Measurements from ENCODE around the gene FERD3L.

FERD3L gene

DNA sequence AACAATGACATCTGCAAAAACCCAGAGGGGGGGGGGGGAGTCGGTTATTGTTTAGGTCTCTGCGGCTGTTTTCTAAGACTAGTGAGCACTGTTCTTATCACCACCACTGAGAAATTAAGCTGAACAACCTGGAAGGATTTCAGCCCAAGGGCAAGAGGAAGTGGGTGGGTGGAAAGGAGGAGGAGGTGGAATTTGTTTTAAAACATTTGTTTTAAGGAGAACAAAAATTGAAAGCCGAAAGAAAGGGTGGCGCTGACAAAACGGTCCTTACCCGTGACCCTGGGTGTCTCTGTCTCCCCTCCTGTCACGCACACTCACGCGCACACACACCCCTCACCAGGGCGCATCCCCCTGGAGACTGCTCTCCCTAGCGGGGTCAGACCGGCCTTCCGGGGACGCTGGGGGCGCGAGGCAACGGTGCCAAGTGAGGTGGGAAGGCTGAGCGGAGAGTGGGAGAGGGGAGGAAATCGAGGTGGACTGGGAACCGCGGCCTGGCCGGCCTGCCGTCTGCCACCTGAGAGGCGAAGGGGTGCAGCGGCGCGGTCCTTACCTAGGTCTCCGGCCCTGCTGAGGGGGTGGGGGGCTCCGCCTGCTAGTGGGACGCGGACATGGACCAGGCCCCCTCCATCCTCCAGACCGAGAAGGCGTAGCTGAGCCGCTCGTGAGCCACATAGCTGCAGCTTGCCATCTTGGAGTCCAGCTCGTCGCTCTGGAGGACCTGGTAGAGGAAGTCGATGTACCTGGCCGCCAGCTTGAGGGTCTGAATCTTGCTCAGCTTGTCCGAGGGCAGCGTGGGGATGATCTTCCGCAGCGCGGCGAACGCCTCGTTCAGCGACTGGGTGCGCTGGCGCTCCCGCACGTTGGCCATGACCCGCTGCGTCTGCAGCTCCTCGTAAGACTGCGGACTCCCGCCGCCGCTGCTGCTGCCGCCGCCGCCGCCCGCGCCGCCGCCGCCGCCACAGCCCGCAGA, 28.8 kb downstream of the FERD3L start:
- no peak for DNase-seq

DNA sequence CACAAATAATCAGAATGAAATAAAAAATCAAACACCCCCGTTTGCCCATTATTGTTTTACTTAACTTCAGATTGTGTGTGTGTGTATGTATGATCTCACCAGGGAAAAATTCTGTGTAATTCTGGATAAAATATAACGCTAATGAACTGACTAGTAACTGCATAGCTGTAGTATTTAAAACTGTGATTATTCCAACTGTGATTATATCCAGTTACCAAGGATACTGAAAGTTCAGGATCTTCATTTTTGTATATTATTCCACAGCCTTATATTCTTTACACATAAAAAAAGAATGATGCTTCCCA, 30.7 kb downstream of the FERD3L start:
- no peak for DNase-seq

DNA sequence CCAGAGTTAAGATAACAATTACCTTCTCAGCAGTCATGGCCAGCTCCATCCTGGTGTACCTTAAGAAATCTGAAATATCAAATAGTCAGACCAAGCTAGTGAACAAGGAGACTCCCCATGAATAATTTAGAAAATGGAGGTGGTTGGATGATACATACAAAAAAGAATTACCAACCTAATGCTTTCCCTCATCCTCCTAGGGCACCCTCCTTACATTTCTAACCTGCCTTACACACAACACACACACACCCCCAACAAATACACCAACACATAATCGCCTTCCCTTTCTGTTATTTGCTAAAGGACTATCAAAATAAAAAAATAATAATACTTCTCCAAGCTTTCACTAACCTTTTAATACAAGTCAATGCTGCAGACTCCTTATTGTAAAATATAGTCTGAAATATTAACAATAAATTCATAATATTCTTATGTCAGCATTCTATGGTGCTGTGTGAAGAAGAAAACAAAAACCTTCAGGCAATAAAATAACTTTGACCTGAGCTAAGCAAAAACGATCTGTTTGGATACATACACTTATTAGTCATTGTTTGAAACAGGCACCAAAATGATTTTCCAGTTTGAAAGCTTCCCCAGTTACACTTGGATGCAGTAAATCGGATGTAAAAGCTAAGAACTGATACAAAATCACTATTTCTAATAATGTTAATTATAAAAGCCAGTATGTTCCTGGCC, 31.2 kb downstream of the FERD3L start:
- DNase-seq = no peak

DNA sequence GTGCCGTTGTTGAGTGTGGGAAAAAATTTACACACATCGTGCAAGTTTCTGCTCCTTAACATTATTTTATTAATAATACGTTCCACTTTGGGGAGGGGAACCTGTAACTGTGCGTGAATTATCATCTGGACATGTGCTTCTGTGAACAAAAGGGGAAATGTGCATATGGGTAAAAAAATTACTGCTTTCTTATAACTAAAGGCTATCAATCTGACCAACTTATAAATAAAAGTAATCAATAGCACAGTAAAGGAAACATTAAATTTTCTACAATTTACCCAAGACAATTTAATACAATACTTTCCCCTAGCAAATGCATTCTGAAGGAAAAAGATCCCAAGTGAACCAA, 32.2 kb downstream of the FERD3L start:
- no peak for DNase-seq

DNA sequence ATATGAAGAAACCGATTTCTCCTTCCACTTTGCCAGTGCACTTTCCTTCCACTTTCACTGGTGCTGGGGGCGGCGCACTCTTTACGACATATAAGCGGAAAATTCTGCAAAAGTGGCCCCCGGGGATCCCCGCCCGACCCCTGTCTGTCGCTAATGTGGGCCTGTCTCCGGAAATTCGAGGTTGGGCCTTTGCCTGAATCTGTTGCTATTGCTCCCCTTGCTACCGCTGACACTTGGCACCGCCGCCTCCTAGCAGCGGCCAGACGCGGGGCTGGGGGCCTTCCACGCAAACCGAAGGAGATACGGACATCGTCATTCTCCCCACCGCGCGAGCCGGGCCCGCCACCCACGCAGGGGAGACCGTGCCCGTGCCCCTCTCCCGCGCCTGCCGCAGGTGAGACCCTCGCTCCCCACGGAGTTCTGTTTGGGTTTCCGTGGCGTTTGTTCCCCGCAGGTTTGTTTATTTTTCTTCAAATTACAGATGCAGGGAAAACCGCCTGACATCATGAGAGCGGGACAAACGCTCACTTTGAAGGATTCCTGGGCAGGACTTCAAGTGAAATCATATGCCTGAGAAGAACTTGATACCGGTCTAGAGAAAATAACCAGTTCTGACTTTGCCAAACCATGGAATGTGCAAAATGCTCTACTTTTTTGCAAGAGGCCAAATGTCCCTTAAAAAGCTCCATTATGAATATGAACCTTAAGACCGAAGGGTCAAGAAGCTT, 32.8 kb downstream of the FERD3L start:
- no peak for DNase-seq

DNA sequence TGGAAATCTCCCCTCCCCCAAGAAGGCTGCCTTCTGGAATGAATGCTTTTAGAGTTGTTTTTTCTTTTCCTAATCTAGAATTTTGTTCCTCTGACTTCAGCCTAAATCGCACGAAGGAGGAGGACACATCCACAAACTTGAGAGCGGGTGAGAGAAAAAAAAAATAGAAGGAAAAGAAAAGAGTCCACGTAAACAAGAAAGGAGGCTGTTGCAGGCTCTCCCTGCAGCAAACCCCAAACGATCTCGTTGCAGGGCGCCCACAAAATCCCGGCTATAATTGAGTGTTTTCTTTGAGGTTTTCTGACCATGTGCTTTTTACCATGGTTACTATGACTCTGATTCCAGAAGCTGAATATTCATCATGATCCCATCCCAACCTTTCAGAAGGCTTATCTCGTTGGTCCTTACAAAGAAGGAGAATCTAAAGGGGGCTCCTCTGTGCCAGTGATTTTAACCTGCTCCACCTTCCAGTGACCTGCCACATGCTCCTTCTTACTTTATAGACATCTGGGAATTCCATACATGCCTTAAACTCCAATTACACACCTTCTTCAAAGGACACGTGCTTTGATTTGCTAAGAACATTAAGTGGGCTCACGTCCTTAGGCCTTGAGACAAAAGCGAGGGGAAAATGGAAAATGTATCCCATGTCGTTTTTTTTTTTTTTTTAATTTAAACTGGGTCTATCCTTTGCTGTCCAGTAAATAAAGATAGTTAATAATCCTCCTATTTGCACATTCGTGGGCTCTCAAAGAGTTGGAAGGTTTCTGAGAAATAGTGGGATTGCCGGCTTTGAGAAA, 33.5 kb downstream of the FERD3L start:
- no peak for DNase-seq

DNA sequence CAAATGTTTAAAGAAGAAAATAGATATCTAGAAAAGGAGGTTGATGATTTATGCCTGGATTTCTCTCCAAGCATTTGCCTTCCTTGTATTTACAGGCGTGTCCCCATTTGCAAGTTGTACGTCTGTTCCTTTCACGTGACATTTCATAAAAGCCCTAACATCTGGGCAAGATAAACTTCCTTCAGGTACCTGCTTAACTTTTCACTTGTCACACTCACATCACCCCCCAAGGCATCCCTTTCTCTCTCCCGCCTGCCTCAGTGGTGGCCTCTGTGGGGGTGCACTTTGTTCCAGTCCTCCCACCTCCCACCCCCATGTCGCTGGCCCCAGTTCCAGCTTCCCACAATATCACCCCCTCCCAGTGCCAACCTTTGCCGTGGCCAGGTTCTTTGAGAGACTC, 34.4 kb downstream of the FERD3L start:
- no peak for DNase-seq

DNA sequence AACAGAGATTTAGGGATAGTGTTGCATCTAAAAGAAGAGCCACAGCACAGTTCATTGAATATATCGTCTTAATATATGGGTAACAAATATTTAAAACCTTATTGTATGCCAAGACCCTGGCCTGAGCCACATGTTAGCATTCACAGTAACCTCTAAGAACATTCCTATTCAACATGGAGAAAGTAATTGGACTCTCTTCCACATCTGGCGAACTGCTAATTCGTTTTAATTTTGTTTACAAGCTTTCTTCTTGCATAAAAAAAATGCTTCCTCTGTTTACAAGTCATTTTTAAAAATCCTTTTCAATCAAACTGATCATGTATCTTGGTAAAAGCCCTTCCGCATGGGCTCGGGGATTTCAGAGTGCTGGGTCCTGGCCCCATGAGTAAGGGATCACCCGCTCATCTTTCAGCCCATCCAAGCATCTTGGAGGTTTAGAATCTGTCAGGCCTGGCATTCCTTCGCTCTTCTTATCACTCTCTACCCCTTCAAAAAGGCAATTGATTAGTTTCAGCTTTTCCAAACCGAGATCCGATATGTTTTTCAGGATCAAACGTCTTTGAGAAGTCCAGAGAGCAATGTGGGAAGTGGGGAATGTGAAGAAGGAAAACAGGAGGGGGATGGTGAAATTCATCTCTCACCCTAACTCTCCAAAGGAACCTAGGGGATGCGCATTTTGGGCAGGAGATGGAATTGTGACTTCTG, 35.0 kb downstream of the FERD3L start:
- DNase-seq = no peak

DNA sequence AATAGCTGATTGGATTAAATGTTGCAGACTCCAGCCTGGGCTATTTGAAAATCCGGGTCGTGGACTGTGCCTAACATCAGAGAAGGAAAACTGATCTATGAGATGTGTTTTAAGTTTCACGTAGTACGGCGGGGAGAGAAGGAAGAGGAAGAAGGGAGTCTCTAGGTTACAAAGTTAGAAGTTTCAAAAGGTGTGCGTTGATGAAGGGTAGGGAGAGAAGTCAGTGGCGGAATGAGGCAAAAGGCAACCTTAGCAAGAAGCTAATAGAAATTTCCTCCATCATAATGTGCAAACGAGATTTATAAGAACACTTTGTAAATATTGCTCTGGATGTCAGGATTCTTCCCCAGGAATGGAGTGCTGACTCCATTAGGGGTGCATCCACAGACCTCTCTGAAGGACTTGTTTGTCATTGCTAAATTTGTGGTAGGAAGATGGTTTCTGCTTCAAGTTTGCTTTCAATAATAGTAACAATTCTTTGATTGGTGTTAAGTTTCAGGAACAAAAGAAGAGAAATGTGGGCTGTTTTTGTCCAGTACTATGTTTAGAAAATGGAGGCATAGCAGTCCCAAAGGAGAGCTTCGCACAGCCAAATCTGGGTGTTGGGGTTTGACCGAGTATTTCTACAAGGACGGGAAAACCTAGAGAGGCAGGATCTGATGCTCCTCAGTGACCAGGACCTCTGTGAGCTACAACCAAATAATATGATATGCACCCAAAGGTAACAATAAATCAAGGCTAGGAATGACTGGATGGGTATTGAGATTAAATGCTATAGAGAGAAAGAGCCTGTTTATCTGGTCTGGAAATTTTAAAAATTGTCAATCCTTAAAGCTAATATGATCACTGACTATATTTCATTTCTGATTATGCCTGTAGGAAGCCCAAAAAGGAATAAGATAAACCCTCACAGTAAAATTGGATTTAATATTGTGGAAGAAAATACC, 35.9 kb downstream of the FERD3L start:
- DNase-seq = no peak

DNA sequence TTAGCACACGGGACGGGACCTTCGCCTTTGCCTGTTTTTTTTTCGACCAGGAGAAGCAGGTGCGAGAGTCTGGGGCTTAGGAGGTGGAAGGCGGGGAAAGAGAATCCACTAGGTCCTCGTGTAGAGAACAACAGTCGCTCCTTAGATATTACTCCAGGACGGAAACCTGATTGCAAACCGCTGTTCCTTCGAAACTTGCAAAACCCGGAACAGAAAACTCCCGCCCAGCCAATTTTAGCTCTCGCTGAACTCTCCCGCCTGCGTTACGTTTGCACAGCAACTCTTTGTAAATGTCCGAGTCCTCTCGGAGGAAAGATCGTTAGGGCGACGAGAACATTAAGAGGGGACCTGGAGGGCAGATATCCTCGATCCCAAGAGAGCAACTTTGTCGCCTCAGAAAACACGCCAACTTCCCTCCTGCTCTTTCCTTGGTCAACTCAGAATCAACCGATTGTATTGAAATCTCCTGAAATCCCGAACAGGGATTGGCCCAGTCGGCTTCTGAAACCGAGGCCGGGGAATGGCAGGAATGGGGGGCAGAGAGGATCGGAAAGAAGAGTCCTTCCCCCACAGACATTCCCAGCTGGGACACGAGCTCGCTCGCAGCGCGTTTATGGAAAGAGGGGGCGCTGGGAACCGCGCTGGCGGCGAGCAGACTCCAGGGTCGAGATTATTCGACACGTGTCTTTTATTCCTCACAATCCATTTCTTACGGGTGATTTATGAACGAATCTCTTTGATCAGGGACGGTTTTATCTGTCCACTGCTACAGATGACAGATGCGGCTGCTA, 37.7 kb downstream of the FERD3L start:
- DNase-seq = no peak

DNA sequence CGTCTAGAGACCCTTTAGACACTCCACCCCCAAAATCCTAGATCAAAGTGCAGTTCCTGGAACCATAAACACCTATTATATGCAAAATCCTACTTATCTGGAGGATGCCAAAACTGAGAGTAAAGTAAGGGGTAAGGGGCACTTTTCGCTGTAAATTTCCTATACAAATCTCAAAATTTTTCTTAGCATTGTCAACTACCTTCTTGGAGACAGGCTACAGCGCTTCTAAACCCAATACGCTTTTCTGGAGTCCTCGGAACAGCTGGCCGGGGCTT, 38.2 kb downstream of the FERD3L start:
- no peak for DNase-seq

DNA sequence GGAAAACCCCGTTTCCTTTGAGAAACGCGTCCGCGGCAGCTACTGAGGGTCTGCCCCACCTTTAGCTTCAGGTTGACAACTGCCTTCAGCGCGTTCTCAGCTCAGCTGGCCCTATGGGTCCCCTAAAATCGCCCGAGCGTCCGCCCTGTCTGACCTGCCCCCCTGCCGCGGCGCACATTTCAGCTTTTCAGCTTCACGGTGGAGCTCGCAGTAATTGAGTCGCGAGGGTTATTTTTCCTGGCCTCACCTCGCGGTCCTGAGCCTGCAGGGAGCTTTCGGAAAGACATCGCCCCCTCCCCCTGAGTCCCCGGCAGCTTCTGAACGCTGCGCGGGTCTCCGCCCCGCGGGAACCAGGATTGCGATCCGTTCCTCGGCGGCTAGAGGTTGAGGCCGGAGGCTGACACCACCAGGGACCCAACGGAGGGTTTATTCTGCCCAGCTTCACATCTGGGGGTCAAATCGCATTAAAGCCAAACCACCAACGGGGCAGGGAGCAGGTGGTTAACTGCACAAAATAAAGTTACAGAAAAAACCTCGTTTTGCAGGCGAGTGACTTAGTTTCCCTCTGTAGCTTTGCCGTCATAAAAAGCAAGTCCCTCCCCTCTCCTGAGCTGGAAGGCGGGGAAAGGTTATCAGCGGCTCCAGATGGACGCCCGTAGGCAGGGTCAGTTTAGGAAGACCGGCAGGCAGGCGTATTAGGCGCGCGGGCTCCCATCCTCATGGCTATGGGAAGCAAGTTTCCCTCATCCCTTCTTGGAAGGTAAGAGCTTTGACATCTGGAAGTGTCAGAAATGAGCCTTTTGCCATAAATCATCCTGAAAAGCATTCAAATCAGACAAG, 38.8 kb downstream of the FERD3L start:
- DNase-seq = no peak

DNA sequence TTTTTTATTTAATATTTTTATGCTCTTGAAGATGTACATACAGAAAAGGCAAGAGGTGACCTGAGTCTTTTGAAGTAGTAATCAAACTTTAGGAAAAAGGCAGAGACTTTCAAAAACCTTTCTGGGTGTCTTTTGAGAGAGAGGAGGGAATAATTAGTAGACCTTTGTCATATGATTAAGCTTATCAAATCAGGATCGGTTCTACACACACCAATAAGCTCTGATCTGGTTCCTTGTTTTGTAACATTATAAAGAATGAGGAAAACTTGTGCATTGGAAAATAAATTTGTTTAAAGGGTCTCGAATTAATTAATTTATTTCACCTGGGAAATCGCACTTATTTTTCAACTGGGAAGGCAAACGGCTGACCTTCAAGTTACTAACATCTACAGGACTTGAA, 39.7 kb downstream of the FERD3L start:
- no peak for DNase-seq

DNA sequence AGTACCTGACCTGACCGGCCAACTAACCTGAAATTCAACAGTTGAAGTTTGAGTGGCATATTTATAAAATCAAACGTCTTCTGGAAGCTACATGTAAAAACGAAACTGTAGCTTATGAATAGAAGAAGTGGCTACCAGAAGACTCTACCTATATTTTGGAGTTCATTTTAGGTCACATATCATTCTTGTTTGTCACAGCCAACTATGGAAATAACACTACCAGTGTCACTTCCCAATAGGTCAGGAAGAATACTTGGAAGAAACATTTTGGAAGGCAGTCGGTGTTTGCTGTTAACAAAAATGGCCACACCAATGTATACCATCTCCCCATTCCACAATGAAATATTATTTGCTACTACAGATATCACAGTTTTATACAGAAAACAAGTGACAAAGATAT, 40.4 kb downstream of the FERD3L start:
- DNase-seq = no peak

DNA sequence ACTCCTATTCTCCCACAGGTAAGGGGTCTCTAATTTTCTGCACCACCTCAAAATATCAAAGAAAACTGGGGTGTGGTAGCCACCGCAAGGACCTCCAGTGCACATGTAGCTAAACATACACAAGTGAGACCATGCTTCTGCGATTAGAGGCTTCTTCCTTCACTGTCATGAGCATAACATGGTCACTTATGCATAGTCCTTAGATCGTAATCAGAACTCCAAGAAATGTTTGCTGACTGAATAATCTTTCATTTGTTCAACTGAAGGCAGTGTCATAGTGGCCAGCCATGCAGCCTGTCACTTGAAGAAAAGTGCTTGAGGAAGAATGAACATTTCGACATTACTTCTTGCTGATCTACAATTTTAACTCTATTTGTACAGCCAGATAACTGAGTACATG, 42.3 kb downstream of the FERD3L start:
- no peak for DNase-seq

DNA sequence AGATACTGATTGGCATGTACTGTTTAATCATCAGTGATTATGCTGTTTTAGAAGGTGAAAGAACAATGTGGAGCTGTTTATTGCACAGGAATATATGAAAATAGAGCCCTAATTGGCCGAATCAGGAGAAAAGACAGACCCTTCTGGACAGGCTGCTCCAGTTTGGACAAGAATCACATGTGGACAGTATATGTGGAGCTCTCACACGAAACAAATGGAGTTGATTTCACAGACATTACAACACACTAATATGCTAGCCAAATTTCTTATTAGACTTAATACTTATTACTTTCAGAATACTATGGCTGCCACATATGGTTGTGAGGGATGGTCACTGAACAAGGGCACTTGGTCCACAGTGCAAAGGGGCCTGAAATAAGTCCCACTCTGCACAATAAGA, 43.3 kb downstream of the FERD3L start:
- no peak for DNase-seq

DNA sequence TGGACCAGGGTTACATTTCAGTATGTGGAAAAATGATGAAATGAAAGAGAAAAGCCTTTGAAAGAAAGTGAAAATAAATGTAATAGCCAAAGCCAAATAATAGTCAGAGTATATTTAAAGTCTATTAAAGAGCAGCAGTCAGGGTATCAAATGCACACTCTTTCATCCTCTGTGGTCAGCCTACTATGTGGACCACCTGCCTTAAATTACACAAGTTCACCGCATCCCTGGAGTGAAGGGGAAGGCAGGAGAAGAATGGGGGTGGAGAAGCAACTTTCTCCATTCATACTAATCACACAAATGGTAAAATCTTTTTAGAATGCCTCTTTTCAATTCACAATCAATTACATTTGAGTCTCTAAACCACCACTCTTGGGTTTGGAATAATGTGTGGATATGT, 43.7 kb downstream of the FERD3L start:
- no peak for DNase-seq

DNA sequence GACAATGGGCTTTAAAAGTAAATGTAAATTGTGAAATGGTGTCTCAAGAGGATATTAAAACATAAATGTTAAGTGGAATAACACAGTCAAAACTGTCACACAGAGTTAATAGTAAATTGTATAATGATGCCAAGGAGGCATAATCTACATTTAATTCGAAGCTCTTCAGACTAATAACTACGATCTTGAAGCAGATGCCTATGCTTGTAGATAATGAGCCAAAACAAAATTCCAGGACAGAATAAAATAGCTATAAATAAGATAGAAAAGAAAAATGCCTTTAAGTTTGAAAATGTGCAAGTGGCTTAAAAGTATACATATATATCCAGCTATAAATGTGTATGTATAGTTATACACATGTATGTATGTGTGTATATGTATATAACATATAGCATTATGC, 45.3 kb downstream of the FERD3L start:
- DNase-seq = no peak

DNA sequence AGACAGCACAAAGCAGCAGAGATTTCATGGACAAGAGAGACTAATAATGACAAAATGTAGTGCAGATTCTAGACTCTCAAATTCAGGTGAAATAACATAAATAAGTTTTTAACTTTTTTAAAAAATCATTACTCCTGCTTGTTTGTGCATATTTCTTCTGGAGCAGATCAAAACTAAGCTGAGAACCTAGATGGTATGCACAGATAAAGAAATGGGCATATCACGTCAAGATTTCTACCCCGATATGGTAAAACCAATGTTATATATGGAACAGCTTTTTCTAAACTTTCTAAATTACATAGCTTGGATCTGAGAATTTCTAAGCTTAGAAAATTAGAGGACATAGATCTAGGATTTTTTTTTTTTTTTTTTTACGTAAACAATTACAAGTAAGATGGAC, 46.0 kb downstream of the FERD3L start:
- no peak for DNase-seq

DNA sequence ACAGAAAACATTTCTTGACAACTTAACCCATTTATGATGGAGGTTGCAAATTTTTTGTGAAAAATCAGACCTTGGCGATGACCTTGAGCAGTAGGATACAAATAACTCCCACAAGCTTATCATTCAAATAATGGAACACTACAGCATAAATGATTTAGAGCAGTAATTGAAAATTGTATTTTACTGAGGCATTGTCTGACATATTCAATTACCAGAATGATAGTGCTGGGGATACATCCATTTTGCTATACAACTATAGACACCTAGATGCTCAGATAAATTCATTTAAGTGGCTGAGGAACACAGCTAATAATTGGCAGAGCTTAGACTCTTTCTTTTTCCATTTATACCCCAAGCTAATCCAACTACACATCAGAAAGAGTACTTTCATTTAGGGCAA, 46.7 kb downstream of the FERD3L start:
- no peak for DNase-seq
